Progenitor cell of endocrine pancreas (in vitro differentiated cells): ENCODE data around the gene CUL1. TPM values are rescaled to one million over a fixed set of nuclear protein-coding genes. Genes with fewer than 3 reads are reported as not detected.
A peak's percentile ranks its signal among the peaks of the same experiment; 100 is the strongest.

Experiments
- DNase-seq: peaks from one replicate; pipeline ENCODE4 v3.0.0; 2021; ENCODE audit warnings: low spot score; ENCODE audit not compliant: unreplicated experiment
- H3K27ac Mint-ChIP-seq: 2 replicates; pipeline ENCODE4 v1.8.0; 2021; ENCODE audit warnings: mild to moderate bottlenecking, moderate library complexity, mixed read lengths
- H3K27me3 Mint-ChIP-seq: 2 replicates; pipeline ENCODE4 v1.8.0; 2021; ENCODE audit warnings: mixed read lengths
- H3K36me3 Mint-ChIP-seq: 2 replicates; pipeline ENCODE4 v1.8.0; 2022; ENCODE audit warnings: mixed read lengths; ENCODE audit not compliant: insufficient read depth
- H3K4me1 Mint-ChIP-seq: 2 replicates; pipeline ENCODE4 v1.8.0; 2021; ENCODE audit warnings: low read depth, mixed read lengths
- H3K4me3 Mint-ChIP-seq: 2 replicates; pipeline ENCODE4 v1.8.0; 2021; ENCODE audit warnings: low read depth, mild to moderate bottlenecking, moderate library complexity, mixed read lengths
- H3K9me3 Mint-ChIP-seq: 2 replicates; pipeline ENCODE4 v1.8.0; 2021; ENCODE audit warnings: low read depth, mixed read lengths
- total RNA-seq: library from RNA; stranded (reverse); gene quantifications from 2 replicates; pipeline ENCODE4 v1.2.1, GENCODE V29; 2021
- TF ChIP-seq, protein P1 (sequence below): fragments of 200-600 bp; sonication (generic); IDR thresholded peaks from one replicate; pipeline ENCODE4 v1.5.0; 2021; ENCODE audit warnings: antibody characterized with exemption, mild to moderate bottlenecking; ENCODE audit not compliant: unreplicated experiment

Gene CUL1
- total RNA-seq, 1 donor from 2014 or later: 58.9 TPM

DNA sequence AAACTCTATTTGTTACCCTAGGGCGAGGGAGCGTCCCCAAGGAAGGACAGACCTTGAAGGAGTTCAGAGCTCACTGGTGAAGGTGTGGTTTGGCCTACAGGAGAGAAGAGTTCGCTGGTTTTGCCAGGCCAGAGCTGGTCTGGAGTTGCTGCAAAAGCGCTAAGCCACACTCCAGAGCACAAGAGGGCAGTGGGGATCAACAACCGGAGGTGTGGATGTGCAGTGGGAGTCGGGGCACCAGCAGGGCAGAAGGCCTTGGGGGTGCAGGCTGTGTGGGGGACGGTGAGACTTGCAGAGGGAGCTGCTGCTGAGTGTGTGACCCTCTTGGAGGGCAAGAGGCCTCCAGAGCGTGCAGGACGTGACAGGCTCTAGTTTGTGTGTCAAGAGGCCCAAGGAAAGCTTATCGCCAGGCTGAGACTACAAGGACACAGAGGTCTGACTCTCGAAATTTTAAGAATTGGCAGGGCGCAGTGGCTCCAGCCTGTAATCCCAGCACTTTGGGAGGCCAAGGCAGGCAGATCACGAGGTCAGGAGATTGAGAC, 14.3 kb upstream of the CUL1 start:
- Mint-ChIP-seq H3K9me3 (peaks cover 13% of the 10 kb centered on the region), H3K4me3 (no peak overlapping the region), H3K27me3 (peaks cover 9% of the 10 kb centered on the region), H3K36me3 (no peaks in the 10 kb centered on the region), H3K27ac (peak overlapping the region; percentile 30), H3K4me1 (no peaks in the 10 kb centered on the region)
- TF ChIP-seq, protein P1, sequence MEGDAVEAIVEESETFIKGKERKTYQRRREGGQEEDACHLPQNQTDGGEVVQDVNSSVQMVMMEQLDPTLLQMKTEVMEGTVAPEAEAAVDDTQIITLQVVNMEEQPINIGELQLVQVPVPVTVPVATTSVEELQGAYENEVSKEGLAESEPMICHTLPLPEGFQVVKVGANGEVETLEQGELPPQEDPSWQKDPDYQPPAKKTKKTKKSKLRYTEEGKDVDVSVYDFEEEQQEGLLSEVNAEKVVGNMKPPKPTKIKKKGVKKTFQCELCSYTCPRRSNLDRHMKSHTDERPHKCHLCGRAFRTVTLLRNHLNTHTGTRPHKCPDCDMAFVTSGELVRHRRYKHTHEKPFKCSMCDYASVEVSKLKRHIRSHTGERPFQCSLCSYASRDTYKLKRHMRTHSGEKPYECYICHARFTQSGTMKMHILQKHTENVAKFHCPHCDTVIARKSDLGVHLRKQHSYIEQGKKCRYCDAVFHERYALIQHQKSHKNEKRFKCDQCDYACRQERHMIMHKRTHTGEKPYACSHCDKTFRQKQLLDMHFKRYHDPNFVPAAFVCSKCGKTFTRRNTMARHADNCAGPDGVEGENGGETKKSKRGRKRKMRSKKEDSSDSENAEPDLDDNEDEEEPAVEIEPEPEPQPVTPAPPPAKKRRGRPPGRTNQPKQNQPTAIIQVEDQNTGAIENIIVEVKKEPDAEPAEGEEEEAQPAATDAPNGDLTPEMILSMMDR: no peak
- DNase-seq: no peak

DNA sequence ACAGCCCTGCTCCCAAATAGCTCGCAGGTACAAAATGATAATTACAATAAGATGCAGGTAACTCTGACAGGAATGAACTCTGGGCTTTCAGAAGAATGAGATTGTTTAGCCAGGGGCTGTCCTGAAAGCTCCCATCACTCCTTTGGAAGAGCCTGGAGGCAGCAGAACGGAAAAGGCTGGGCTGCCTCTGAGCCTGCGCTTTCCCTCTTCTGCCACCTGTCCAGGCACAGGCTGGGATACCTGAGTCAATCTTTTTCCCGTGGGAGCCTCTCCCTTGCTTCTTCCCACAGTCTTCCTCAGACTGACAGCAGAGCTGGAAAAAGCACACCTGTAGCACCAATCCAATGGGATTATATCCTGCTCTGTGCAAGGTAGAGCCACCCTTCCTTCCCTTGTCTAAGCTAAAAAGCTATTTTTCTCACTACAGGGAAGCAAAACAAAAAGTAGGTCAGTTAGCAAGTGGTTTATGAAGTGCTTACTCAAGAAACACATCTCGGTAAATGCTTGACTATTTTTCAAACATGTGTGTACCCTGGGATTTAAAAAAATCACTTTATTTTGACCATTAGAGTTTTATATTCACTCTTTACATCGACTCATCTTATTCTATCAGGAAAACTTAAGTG, 12.3 kb upstream of the CUL1 start:
- Mint-ChIP-seq H3K9me3 (peaks cover 9% of the 10 kb centered on the region), H3K4me1 (no peaks in the 10 kb centered on the region), H3K36me3 (no peaks in the 10 kb centered on the region), H3K27ac (no peak overlapping the region), H3K4me3 (no peak overlapping the region), H3K27me3 (peaks cover 12% of the 10 kb centered on the region)
- TF ChIP-seq, protein P1: no peak
- no peak for DNase-seq

DNA sequence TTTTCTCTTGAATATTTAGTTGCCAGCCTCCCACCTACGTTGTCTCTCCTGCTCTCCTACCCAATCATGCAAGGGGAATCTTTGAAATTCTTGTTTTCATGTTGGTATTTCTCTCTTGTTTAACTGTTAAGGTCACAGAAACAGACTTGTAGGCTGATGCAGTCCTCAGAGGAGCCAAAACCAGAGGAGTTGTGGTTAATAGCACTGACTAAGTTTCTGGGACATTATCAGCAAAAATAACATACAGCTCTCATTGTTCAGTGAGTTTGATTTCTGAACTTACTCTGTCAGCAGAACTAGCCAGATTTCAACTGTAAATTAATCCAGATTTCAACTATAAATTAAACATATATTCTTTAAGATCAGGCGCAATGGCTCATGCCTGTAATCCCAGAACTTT, 11.1 kb upstream of the CUL1 start:
- DNase-seq: no peak
- no peak overlapping the region for H3K4me3 Mint-ChIP-seq
- H3K27me3 Mint-ChIP-seq: peaks cover 12% of the 10 kb centered on the region
- TF ChIP-seq, protein P1: no peak
- H3K4me1 Mint-ChIP-seq: no peaks in the 10 kb centered on the region
- no peaks in the 10 kb centered on the region for H3K36me3 Mint-ChIP-seq
- H3K9me3 Mint-ChIP-seq: no peaks in the 10 kb centered on the region
- no peak overlapping the region for H3K27ac Mint-ChIP-seq

DNA sequence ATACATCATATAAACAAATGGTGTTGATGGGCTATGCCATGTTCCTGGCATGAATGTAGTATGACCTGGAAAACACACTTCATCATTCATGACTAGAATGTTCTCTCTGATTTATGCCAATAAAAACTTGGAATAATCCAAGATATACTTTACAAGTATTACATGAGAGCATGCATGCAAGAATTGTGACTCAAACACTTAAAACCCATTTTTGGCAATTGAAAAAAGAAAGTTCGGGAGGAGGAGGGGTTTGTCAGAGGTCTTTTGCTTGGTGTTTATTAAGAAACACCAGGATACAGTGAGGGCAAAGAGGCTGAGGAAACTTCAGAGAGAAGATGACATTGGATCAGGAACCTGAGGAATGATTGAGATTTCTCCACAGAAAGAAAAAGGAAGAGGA, 10.2 kb upstream of the CUL1 start:
- Mint-ChIP-seq H3K27me3 (peaks cover 12% of the 10 kb centered on the region), H3K27ac (no peak overlapping the region), H3K4me3 (no peak overlapping the region), H3K9me3 (no peaks in the 10 kb centered on the region), H3K4me1 (no peaks in the 10 kb centered on the region), H3K36me3 (no peaks in the 10 kb centered on the region)
- DNase-seq: no peak
- TF ChIP-seq, protein P1: no peak

DNA sequence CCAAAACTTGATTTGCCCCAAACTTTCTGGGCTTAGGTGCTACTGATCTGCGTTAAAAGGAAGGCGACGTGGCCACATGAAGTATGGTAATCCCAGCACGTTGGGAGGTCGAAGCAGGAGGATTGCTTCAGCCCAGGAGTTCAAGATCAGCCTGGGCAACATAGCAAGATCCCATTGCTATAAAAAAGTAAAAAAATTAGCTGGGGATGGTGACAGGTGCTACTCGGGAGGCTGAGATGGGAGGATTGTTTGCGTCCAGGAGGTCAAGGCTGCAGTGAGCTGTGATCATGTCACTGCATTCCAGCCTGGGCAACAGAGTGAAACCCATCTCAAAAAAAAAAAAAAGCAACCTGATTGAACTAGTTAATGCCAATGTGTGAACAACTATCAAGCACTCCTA, 5.1 kb upstream of the CUL1 start:
- H3K9me3 Mint-ChIP-seq: no peaks in the 10 kb centered on the region
- H3K36me3 Mint-ChIP-seq: no peaks in the 10 kb centered on the region
- peaks cover 11% of the 10 kb centered on the region for H3K27me3 Mint-ChIP-seq
- H3K27ac Mint-ChIP-seq: peak overlapping the region; percentile 58
- no peak overlapping the region for H3K4me3 Mint-ChIP-seq
- no peak for DNase-seq
- TF ChIP-seq, protein P1: no peak
- H3K4me1 Mint-ChIP-seq: peaks cover 13% of the 10 kb centered on the region
